Breast epithelium (tissue), 4 donors: ENCODE measurements around the gene SLC29A4. TPM values are rescaled to one million over a fixed set of nuclear protein-coding genes. Genes with fewer than 3 reads are reported as not detected.
"Not testable (repeated sequence)": the region's sequence is repeated elsewhere in the genome, so short reads cannot be mapped to it uniquely, and the experiment has no call there.

ENCODE experiments used
- DNase-seq, 2 donors: peaks; one replicate each; pipeline ENCODE4 v3.0.0-alpha.2; 2019; ENCODE audit warnings: low spot score in 2 of 2
- H3K27ac ChIP-seq, 2 donors: fragments of 200-600 bp; sonication (generic) in 1 of 2; one replicate each; pipeline ENCODE4 v1.5.1; 2016 to 2019; ENCODE audit warnings: mild to moderate bottlenecking in 1 of 2
- H3K27me3 ChIP-seq, 2 donors: fragments of 200-600 bp; sonication (generic) in 1 of 2; one replicate each; pipeline versions ENCODE4 v1.5.1 to v1.6.0; 2017 to 2019; ENCODE audit warnings: control low read depth in 1 of 2, mild to moderate bottlenecking in 1 of 2
- H3K36me3 ChIP-seq: fragments of 200-600 bp; one replicate; pipeline ENCODE4 v1.5.1; 2019
- H3K4me1 ChIP-seq, 2 donors: fragments of 200-600 bp; sonication (generic); one replicate each; pipeline ENCODE4 v1.5.1; 2016 to 2019; ENCODE audit warnings: control low read depth in 1 of 2
- H3K4me3 ChIP-seq, 3 donors: fragments of 200-600 bp; sonication (generic); 1 replicate in 2 of 3; 2 replicates in 1 of 3; pipeline ENCODE4 v1.5.1; 2016 to 2019; ENCODE audit warnings: mild to moderate bottlenecking in 3 of 3, moderate library complexity in 2 of 3
- H3K9me3 ChIP-seq, 2 donors: fragments of 200-600 bp; sonication (generic) in 1 of 2; one replicate each; pipeline ENCODE4 v1.5.1; 2016 to 2019; ENCODE audit warnings: control low read depth in 1 of 2
- CTCF ChIP-seq, 3 donors: fragments of 450-650 bp; IDR thresholded peaks; one replicate each; pipeline ENCODE4 v1.5.1; 2016 to 2017; ENCODE audit warnings: antibody characterized with exemption in 3 of 3, mild to moderate bottlenecking in 3 of 3, moderate library complexity in 3 of 3
- POLR2A ChIP-seq: fragments of 450-650 bp; IDR thresholded peaks from one replicate; pipeline ENCODE4 v1.6.1; 2016; ENCODE audit warnings: antibody characterized with exemption, mild to moderate bottlenecking, moderate library complexity
- POLR2AphosphoS5 ChIP-seq, 3 donors: sonication (generic); formaldehyde crosslinking; IDR thresholded peaks; one replicate each; pipeline ENCODE4 v1.6.1; 2017; ENCODE audit warnings: antibody characterized with exemption in 3 of 3
- intact Hi-C: fragments of 100-400 bp; cut with DNase I; formaldehyde crosslinking; loops from one replicate; pipeline ENCODE4 v1.15.1; 2023; ENCODE audit warnings: low total_unique reads
- total RNA-seq, 3 donors: library from RNA; depleted of rRNA; stranded (reverse); fragments of >200 nt; gene quantifications; one replicate each; pipeline ENCODE4 v1.1.0, GENCODE V29; 2016

Gene SLC29A4
- total RNA-seq, 3 donors from 2014 or later, result 1.3 to 13.8 (median 2.3) TPM

GRCh38 chr7:5303591-5304505, 21.1 kb downstream of the SLC29A4 start:
- H3K36me3 ChIP-seq, result no peaks in the 10 kb centered on the region
- H3K4me1 ChIP-seq, result no peaks in the 10 kb centered on the region
- H3K27me3 ChIP-seq, result no peaks in the 10 kb centered on the region
- H3K4me3 ChIP-seq, result no peak overlapping the region
- no peaks in the 10 kb centered on the region for H3K9me3 ChIP-seq
- no peak for TF ChIP-seq POLR2AphosphoS5 (IDR thresholded peaks at IDR 0.05)
- no peak for TF ChIP-seq CTCF (IDR thresholded peaks at IDR 0.05)
- TF ChIP-seq POLR2A, result no peak
- intact Hi-C loops, result no loop called here
- DNase-seq, result no peak
- H3K27ac ChIP-seq, result no peak overlapping the region

- H3K9me3 ChIP-seq, H3K4me3 ChIP-seq, H3K36me3 ChIP-seq, H3K27me3 ChIP-seq, DNase-seq, H3K4me1 ChIP-seq, intact Hi-C loops, H3K27ac ChIP-seq: not testable (repeated sequence)
Measured at GRCh38 chr7:5305050-5305449, 22.3 kb downstream of the SLC29A4 start.

DNA sequence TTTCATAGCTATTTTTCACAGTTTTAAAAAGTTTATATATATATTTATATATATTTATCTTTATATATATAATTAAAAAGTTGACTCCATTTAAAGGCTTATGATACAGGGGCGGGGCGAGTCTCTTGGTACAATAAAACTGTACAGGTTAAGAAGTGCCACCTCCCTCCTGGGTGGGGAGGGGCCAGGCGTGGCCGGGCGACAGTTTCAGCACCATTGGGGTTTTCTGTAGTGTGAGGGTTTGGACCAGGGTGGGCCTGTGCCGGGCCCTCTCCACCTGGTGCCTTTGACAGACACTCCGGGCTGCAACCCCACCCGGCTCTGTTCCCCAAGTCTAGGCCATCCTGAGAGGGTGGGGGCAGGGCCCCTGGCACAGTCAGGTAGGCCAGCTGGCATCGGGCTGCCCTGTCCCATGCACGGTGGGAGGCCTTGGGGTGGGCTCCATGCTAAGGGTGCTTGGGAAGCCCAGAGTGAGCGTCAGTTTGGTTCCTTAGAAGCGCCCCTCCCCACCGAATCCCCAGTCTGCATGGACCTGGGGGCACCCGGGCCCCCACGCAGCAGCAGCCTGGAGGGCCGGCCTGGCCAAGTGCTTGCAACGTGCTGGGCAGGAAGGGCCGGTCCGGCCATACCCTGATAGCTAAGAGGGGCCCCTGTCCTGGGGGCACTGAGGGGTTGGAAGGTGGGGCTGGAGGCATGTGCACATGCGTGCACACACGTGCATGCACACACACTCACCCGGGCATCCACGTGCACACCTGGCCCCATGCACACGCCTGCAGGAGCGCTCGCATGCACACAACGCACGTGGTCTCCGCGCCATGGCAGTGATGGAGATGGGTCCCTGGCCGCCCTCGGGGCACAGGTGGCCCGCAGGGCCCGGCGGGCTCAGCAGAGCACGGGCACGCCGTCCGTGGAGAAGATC, 24.7 kb downstream of the SLC29A4 start:
- DNase-seq, H3K9me3 ChIP-seq, H3K4me1 ChIP-seq, H3K4me3 ChIP-seq, intact Hi-C loops, H3K27ac ChIP-seq, H3K27me3 ChIP-seq, H3K36me3 ChIP-seq: not testable (repeated sequence)

- Histone ChIP-seq H3K27ac (no peak overlapping the region), H3K27me3 (no peaks in the 10 kb centered on the region), H3K9me3 (no peaks in the 10 kb centered on the region), H3K36me3 (no peaks in the 10 kb centered on the region), H3K4me1 (no peaks in the 10 kb centered on the region), H3K4me3 (no peak overlapping the region)
- TF ChIP-seq CTCF (IDR thresholded peaks at IDR 0.05) (no peak), POLR2AphosphoS5 (IDR thresholded peaks at IDR 0.05) (no peak), POLR2A (no peak)
- DNase-seq, result no peak
- intact Hi-C loops, result no loop called here
Measured at GRCh38 chr7:5309146-5309545, 26.4 kb downstream of the SLC29A4 start.

GRCh38 chr7:5310822-5311405, 28.2 kb downstream of the SLC29A4 start:
- TF ChIP-seq CTCF (IDR thresholded peaks at IDR 0.05) (no peak), POLR2AphosphoS5 (IDR thresholded peaks at IDR 0.05) (no peak), POLR2A (no peak)
- Histone ChIP-seq H3K36me3 (no peaks in the 10 kb centered on the region), H3K4me3 (no peak overlapping the region), H3K27ac (no peak overlapping the region), H3K9me3 (no peaks in the 10 kb centered on the region), H3K4me1 (no peaks in the 10 kb centered on the region), H3K27me3 (no peaks in the 10 kb centered on the region)
- intact Hi-C loops, result no loop called here
- no peak for DNase-seq

GRCh38 chr7:5312276-5313070, 29.7 kb downstream of the SLC29A4 start:
- not testable (repeated sequence) for H3K27me3 ChIP-seq

DNA sequence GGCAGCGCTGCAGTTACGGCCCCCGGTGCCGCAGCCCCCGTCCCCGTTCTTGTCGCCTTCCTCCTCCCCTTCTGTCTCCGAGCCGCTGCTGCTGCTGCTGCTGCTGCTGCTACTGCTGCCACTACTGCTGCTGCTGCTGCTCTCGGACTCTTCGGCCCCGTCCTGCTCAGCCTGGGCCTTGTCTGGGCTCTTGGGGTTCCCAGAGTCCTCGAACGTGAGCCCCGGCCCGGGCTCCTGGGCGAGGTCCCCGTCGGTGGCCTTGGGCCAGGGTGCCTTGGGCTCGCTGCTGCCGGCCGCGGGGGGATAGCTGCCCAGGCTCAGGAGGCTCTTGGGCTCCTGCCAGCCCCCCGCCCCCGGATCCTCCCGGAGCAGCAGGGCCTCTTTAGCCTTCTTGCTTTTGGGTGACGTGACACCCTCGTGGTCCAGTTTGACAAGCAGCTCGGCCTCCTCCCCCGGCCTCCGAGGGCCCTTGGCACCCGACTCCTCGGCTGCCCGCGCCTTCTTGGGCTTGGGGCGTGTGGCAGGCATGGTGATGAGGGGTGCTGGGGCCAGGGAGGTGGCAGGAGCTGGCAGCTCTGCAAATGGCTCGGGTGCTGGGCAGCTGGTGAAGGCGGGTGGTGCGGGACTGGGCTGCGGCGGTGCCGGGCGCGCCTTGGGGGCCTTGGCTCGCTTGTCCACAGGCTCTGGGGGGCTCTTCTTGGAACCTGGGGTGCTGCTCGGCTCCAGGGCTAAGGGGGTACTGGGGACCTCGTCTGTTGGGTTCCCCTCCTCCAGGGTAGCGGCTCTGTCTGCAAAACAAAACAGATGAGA, 30.5 kb downstream of the SLC29A4 start:
- H3K27me3 ChIP-seq, H3K36me3 ChIP-seq, intact Hi-C loops, H3K4me3 ChIP-seq, DNase-seq, H3K4me1 ChIP-seq, H3K9me3 ChIP-seq: not testable (repeated sequence)
- peak overlapping the region in 1 of 2 donors; percentile 38 for H3K27ac ChIP-seq

More at GRCh38 chr7:5312276-5313070, 29.7 kb downstream of the SLC29A4 start:
- intact Hi-C loops, H3K4me1 ChIP-seq, H3K9me3 ChIP-seq, H3K36me3 ChIP-seq, H3K4me3 ChIP-seq, DNase-seq: not testable (repeated sequence)
- H3K27ac ChIP-seq, result peak overlapping the region in 1 of 2 donors; percentile 38
